HepG2 (cell line): ENCODE data around the gene KIRREL3. TPM values are rescaled to one million over a fixed set of nuclear protein-coding genes. Genes with fewer than 3 reads are reported as not detected.

Experiments used
- ATAC-seq: fragments of 200-7000 bp; cut with Tn5 transposase; 3 replicates; pipeline ENCODE4 v1.9.1; 2020; ENCODE audit warnings: mild to moderate bottlenecking, moderate library complexity
- BruUV-seq: library from RNA; stranded (reverse); fragments of 400-500 nt; replicated peaks from 2 replicates; lab custom pipeline; 2021; lab: Mats Ljungman, UMichigan
- CTCF ChIA-PET: fragments of 300-600 bp; formaldehyde crosslinking; extraction: SDS; loops from one replicate; lab custom pipeline; 2021; ENCODE audit warnings: low total read pairs, inconsistent platforms, low intra/inter-chr PET ratio; lab: Yijun Ruan, JAX
- POLR2A ChIA-PET: fragments of 350-600 bp; sonication (Branson Sonifier 250); formaldehyde crosslinking; loops from one replicate; lab custom pipeline; 2020; ENCODE audit warnings: antibody characterized with exemption, inconsistent platforms; lab: Yijun Ruan, JAX
- DNase-seq: peaks from one replicate; pipeline ENCODE4 v3.0.0-alpha.2; 2015; ENCODE audit warnings: low spot score
- FAIRE-seq: peaks from 3 replicates; lab custom pipeline; 2011; peaks lifted over from hg19 to GRCh38; lab: Jason Lieb, UNC
- H2AFZ ChIP-seq: one replicate; pipeline ENCODE4 v1.6.1; 2011; ENCODE audit warnings: low read length, inconsistent platforms
- H3K27ac ChIP-seq: fragments of 300-600 bp; 3 replicates; pipeline ENCODE4 v1.8.0; 2011; ENCODE audit warnings: mixed run types, mild to moderate bottlenecking, mixed read lengths, low read length, inconsistent platforms; ENCODE audit not compliant: insufficient read depth; ENCODE audit errors: extremely low read length
- H3K27me3 ChIP-seq, 2 experiments: fragments of 200-600 bp in 1 of 2; 2 replicates in 1 of 2; 3 replicates in 1 of 2; pipeline versions ENCODE4 v1.6.0 to v1.8.0; 2011; ENCODE audit warnings: low read length in 2 of 2, mild to moderate bottlenecking in 2 of 2, moderate library complexity in 2 of 2, inconsistent platforms in 1 of 2; ENCODE audit not compliant: insufficient read depth in 2 of 2, control insufficient read depth in 1 of 2
- H3K36me3 ChIP-seq, 2 experiments: fragments of 200-600 bp in 1 of 2; replicated peaks in 1 of 2; 2 replicates in 1 of 2; 3 replicates in 1 of 2; pipeline versions ENCODE4 v1.5.1 to v1.8.0; 2011; ENCODE audit warnings: low read length in 2 of 2, inconsistent platforms in 1 of 2; ENCODE audit not compliant: insufficient read depth in 2 of 2, control insufficient read depth in 1 of 2
- H3K4me1 ChIP-seq: 2 replicates; pipeline ENCODE4 v1.5.1; 2012; ENCODE audit warnings: low read length, inconsistent platforms; ENCODE audit not compliant: insufficient read depth
- H3K4me2 ChIP-seq: 2 replicates; pipeline ENCODE4 v1.6.0; 2011; ENCODE audit warnings: low read depth, low read length, inconsistent platforms
- H3K4me3 ChIP-seq, 3 experiments: fragments of 200-600 bp in 1 of 3; sonication (generic), shearing (Covaris generic) in 1 of 3; replicated peaks in 1 of 3; 2 replicates each; pipeline ENCODE4 v1.5.1; 2011 to 2016; ENCODE audit warnings: low read length in 3 of 3, inconsistent platforms in 2 of 3, low read depth in 2 of 3, mild to moderate bottlenecking in 2 of 3, control low read depth in 1 of 3, mixed read lengths in 1 of 3; ENCODE audit not compliant: insufficient read depth in 1 of 3
- H3K79me2 ChIP-seq: one replicate; pipeline ENCODE4 v1.6.1; 2011; ENCODE audit warnings: low read length, inconsistent platforms; ENCODE audit not compliant: insufficient read depth
- H3K9ac ChIP-seq: 2 replicates; pipeline ENCODE4 v1.6.0; 2011; ENCODE audit warnings: mild to moderate bottlenecking, low read depth, low read length, inconsistent platforms; ENCODE audit not compliant: insufficient read depth
- H3K9me3 ChIP-seq: 2 replicates; pipeline ENCODE4 v1.5.1; 2012; ENCODE audit warnings: mild to moderate bottlenecking, low read length
- H4K20me1 ChIP-seq: 2 replicates; pipeline ENCODE4 v1.6.0; 2011; ENCODE audit warnings: inconsistent platforms, mild to moderate bottlenecking, low read length, moderate library complexity; ENCODE audit not compliant: insufficient read depth
- CCDC6 ChIP-seq: sonication (generic); formaldehyde crosslinking; IDR thresholded peaks from 2 replicates; pipeline ENCODE4 v1.8.1; 2022; ENCODE audit warnings: mild to moderate bottlenecking, missing genetic modification reagents, moderate library complexity
- ELF4 ChIP-seq: sonication (generic); formaldehyde crosslinking; IDR thresholded peaks from 2 replicates; pipeline ENCODE4 v1.5.0; 2020; ENCODE audit warnings: missing genetic modification reagents, mild to moderate bottlenecking, moderate library complexity, borderline replicate concordance
- MXD3 ChIP-seq: IDR thresholded peaks from 2 replicates; pipeline ENCODE4 v1.6.1; 2016; ENCODE audit warnings: mild to moderate bottlenecking, missing biosample characterization, missing genetic modification reagents
- NAIF1 ChIP-seq: sonication (generic); formaldehyde crosslinking; IDR thresholded peaks from 2 replicates; pipeline ENCODE4 v1.5.0; 2020; ENCODE audit warnings: mild to moderate bottlenecking, missing genetic modification reagents, borderline replicate concordance
- NFE2 ChIP-seq: sonication (generic); formaldehyde crosslinking; IDR thresholded peaks from 2 replicates; pipeline ENCODE4 v1.4.0; 2020; ENCODE audit warnings: missing genetic modification reagents
- POLR2AphosphoS2 ChIP-seq: IDR thresholded peaks from 2 replicates; pipeline ENCODE4 v1.6.1; 2011; ENCODE audit warnings: low read depth, low read length, improper control_type of control experiment
- REL ChIP-seq: sonication (generic); formaldehyde crosslinking; conservative IDR thresholded peaks from 2 replicates; pipeline ENCODE4 v1.8.0; 2022; ENCODE audit warnings: mild to moderate bottlenecking, missing genetic modification reagents, moderate library complexity
- REPIN1 ChIP-seq: sonication (generic); formaldehyde crosslinking; IDR thresholded peaks from 2 replicates; pipeline ENCODE4 v1.8.0; 2022; ENCODE audit warnings: missing genetic modification reagents, low read depth, mild to moderate bottlenecking, borderline replicate concordance
- SPEN ChIP-seq: sonication (generic); formaldehyde crosslinking; IDR thresholded peaks from 2 replicates; pipeline ENCODE4 v1.5.1; 2020; ENCODE audit warnings: low read depth, mild to moderate bottlenecking, missing genetic modification reagents
- ZBTB7A ChIP-seq: sonication (generic); formaldehyde crosslinking; IDR thresholded peaks from 2 replicates; pipeline ENCODE4 v1.8.0; 2022; ENCODE audit warnings: mild to moderate bottlenecking, missing genetic modification reagents
- ZNF503 ChIP-seq: sonication (generic); formaldehyde crosslinking; IDR thresholded peaks from 2 replicates; pipeline ENCODE4 v1.4.0; 2020; ENCODE audit warnings: missing genetic modification reagents
- ZNF556 ChIP-seq: sonication (generic); formaldehyde crosslinking; IDR thresholded peaks from 2 replicates; pipeline ENCODE4 v1.4.0; 2020; ENCODE audit warnings: mild to moderate bottlenecking, missing genetic modification reagents, borderline replicate concordance
- ZNF576 ChIP-seq: sonication (generic); formaldehyde crosslinking; IDR thresholded peaks from 2 replicates; pipeline ENCODE4 v1.4.0; 2020; ENCODE audit warnings: mild to moderate bottlenecking, missing genetic modification reagents
- ZNF816 ChIP-seq: sonication (generic); formaldehyde crosslinking; IDR thresholded peaks from 2 replicates; pipeline ENCODE4 v1.8.0; 2022; ENCODE audit warnings: missing genetic modification reagents, mild to moderate bottlenecking, borderline replicate concordance
- WGBS: methylation state at CpG from one replicate; pipeline ENCODE4 v1.1.6; 2017; ENCODE audit warnings: low lambda C conversion rate; 5-methylcytosine and 5-hydroxymethylcytosine counted together
- in situ Hi-C: cut with HindIII; loops from 2 replicates; pipeline ENCODE4 v1.10.0; 2017; ENCODE audit warnings: low pct_unique_long_range_greater_than_20kb; ENCODE audit not compliant: extremely low pct_ligation_motif_present
- intact Hi-C: fragments of 100-400 bp; cut with micrococcal nuclease; formaldehyde crosslinking; loops from one replicate; pipeline ENCODE4 v1.10.0; 2022; ENCODE audit not compliant: unreplicated experiment
- polyA plus RNA-seq, 8 experiments: library from polyadenylated mRNA; depleted of rRNA in 3 of 8; stranded (reverse) in 7 of 8; unstranded in 1 of 8; fragments of >200 nt; fragmentation: Illumina TruSeq in 4 of 8; extraction: Trizol in 4 of 8; gene quantifications; 2 replicates each; pipeline versions ENCODE4 v1.2.1 to v1.2.3, GENCODE V29; 2011 to 2016; ENCODE audit warnings: low read depth in 4 of 8, missing spikeins in 1 of 8, mixed read lengths in 1 of 8; ENCODE audit not compliant: insufficient read depth in 1 of 8
- total RNA-seq, 5 experiments: library from RNA; depleted of rRNA; stranded (reverse); fragments of >200 nt; fragmentation: Illumina TruSeq; extraction: Trizol; gene quantifications; 2 replicates each; pipeline ENCODE4 v1.2.3, GENCODE V29; 2016; ENCODE audit warnings: low read depth in 1 of 5

Gene KIRREL3
- total and polyA plus RNA-seq, 2 of the 13 experiments (the other 11 are each of a cell fraction or from before 2014, with no cell fraction given) = not detected

GRCh38 chr11:126599217-126599897 is 401.2 kb downstream of the KIRREL3 start:
- ChIA-PET CTCF (no interaction called here), POLR2A (no interaction called here)
- Histone ChIP-seq H3K4me2 (no peak overlapping the region), H2AFZ (no peak overlapping the region), H3K27ac (no peak overlapping the region), H3K9me3 (no peaks in the 10 kb centered on the region), H3K9ac (no peak overlapping the region), H3K79me2 (no peaks in the 10 kb centered on the region), H3K27me3 (peaks cover 3 to 42% of the 10 kb centered on the region in 2 experiments; a peak in 4 of 5 replicates), H3K4me1 (peaks cover 11% of the 10 kb centered on the region), H4K20me1 (no peaks in the 10 kb centered on the region), H3K4me3 (no peak overlapping the region), H3K36me3 (no peaks in the 10 kb centered on the region)
- in situ Hi-C loops = no loop called here
- WGBS = 11% methylated on average over 7 of the region's 7 CpGs
- DNase-seq (no peak), ATAC-seq (no peak), FAIRE-seq (no peak)
- TF ChIP-seq ZBTB7A (CRISPR knock-in tag) = no peak
- no TSS peak for BruUV-seq
- intact Hi-C loops = no loop called here

- WGBS = 20% methylated on average over 5 of the region's 5 CpGs
- H2AFZ ChIP-seq = no peak overlapping the region
- CTCF ChIA-PET = no interaction called here
- no peaks in the 10 kb centered on the region for H3K9me3 ChIP-seq
- ATAC-seq (no peak), DNase-seq (no peak), FAIRE-seq (no peak)
- H3K4me3 ChIP-seq = no peak overlapping the region
- POLR2A ChIA-PET = no interaction called here
- in situ Hi-C loops = no loop called here
- H4K20me1 ChIP-seq = no peaks in the 10 kb centered on the region
- no peak overlapping the region for H3K9ac ChIP-seq
- intact Hi-C loops = no loop called here
- H3K27ac ChIP-seq = no peak overlapping the region
- no TSS peak for BruUV-seq
- peaks cover 3 to 41% of the 10 kb centered on the region in 2 experiments; a peak in 4 of 5 replicates for H3K27me3 ChIP-seq
- peaks cover 11% of the 10 kb centered on the region for H3K4me1 ChIP-seq
- no peaks in the 10 kb centered on the region for H3K36me3 ChIP-seq
- no peak overlapping the region for H3K4me2 ChIP-seq
- no peaks in the 10 kb centered on the region for H3K79me2 ChIP-seq
- no peak for TF ChIP-seq ZNF503
- no peak for TF ChIP-seq MXD3 (CRISPR knock-in tag)
- TF ChIP-seq REPIN1 (CRISPR knock-in tag) = no peak
- no peak for TF ChIP-seq ELF4 (CRISPR knock-in tag)
- TF ChIP-seq SPEN (CRISPR knock-in tag) = no peak
- TF ChIP-seq NAIF1 (CRISPR knock-in tag) = no peak
- TF ChIP-seq NFE2 (CRISPR knock-in tag) = no peak
- no peak for TF ChIP-seq POLR2AphosphoS2
- TF ChIP-seq ZNF816 (CRISPR knock-in tag) = no peak
- TF ChIP-seq ZNF576 (CRISPR knock-in tag) = no peak
- no peak for TF ChIP-seq ZNF556 (CRISPR knock-in tag)
- no peak for TF ChIP-seq CCDC6
- TF ChIP-seq REL (CRISPR knock-in tag) = no peak
These were observed 402.0 kb downstream of the KIRREL3 start for GRCh38 chr11:126598344-126599216.
